ENCODE measurements around the gene KRT74.

KRT74 gene

GRCh38 chr12:52533686-52534470 is 39.8 kb downstream of the KRT74 start:
- no peak for DNase-seq

GRCh38 chr12:52532636-52533035 is 41.0 kb downstream of the KRT74 start:
- no peak for DNase-seq

GRCh38 chr12:52531566-52532300 is 41.9 kb downstream of the KRT74 start:
- no peak for DNase-seq

GRCh38 chr12:52530905-52531304 is 42.7 kb downstream of the KRT74 start:
- no peak for DNase-seq

- no peak for DNase-seq
Measured at GRCh38 chr12:52530366-52530765, 43.3 kb downstream of the KRT74 start.

- DNase-seq: no peak
Measured at GRCh38 chr12:52529846-52530245, 43.8 kb downstream of the KRT74 start.

DNA sequence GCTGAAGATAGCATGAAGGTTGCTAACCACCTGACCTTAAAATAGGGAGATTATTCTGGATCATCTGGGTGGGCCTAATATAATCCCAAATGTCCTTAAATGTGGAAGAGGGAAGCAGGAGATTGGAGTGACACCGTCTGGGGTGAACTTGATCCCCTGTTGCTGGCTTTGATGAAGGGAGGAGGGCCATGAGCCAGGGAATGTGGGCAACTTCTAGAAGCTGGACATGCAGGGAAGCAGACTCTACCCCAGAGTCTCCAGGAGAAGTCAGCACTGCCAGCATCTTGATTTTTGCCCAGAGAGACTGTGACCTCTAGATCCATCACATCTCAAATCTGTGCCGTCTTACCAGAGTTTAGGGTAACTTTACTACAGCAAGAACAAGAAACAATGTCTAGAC is 44.2 kb downstream of the KRT74 start:
- DNase-seq: no peak

DNA sequence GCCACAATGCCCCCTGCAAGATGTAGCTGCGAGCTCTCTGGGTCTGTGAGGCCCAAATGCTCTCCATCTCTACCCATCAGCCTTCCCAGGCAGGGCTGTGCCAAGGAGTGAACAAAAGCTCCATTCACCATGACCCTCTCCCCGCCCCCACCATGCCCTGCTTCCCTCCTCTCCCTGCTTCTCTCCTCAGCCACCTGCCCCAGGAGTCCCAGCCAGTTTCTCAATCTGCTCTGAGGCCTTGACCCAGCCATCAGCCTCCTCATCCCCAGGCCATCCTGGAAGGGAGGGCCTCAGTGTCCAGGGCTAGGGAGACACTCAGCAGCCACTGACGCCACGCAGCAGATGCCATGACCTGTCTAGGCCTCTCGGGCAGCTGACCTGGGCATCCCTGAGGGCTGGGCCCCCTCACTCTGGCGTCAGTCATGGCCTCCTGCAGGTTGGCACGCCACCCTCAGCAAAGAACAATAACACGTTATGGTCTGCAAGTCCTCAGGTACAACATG is 45.0 kb downstream of the KRT74 start:
- DNase-seq: no peak

GRCh38 chr12:52527121-52527800 is 46.4 kb downstream of the KRT74 start:
- no peak for DNase-seq

GRCh38 chr12:52526511-52526951 is 47.1 kb downstream of the KRT74 start:
- DNase-seq: no peak

DNA sequence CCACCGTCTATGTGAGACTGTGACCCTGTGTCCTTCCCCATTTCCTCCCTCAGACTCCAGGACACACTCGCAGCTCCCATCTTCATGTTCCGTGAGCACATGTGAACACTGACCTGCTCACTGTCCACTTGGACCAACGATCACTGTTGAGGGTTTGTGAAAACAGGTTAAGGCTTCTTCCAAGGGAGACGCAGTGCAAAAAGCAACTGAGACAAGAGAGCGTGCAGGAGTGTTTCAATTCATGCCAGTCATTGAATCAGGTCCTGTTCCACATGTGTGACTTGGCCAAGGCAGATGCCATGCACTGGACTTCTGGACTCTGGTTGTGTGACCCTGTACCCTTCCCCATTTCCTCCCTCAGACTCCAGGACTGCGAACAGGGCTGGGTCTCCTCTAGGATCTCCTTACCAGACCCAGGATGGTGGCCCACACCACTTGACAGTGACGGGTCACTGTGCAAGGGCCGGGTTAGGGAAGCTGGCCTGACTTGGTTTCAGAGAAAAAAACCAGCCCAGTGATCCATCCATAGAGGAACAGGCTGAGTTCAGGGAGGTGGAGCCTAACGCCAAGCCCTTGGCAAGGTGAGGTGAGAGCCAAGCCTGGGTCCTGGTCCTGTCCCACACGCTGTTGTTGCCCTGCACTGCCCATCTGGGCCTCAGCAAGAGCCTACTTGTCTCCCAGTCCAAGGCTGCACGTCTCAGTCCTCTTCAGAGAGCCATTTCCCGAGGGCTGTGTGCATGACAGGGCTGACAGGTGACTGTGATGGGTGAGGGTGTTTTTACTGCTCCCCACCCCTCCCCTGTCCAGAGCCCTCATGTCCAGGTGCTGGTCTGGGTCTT is 47.8 kb downstream of the KRT74 start:
- DNase-seq: no peak

DNA sequence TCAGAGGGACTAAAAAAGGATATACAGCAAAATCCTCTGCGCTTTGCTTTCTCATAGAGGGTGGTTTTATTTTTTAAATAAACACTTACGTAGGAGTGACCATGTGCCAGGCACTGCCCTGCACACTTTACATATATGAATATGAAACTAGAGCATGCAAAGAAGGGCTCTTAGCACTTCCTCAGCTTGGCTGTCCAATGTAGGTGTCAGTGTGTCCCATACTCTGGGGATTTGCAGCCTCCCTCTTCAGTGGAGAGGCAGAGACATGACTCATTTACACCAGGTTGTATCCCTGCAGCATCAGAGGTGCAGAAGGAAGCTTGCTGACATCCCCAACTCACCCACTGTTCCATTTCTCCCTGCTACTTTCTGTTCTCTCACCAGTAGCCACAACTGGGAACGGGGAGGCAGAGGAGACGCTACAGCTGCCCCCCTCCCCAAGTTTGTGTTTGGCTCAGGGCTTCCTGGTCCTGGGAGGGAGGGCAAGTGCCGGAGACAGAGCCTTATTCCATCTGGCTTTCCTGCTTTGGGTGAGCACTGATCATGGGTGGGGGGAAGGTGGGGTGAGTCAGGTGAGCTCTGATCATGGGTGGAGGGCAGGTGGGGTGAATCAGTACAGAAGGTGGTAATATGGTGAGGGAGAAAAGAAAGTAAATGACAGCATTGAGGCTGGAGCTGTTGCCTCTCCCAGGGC is 48.6 kb downstream of the KRT74 start:
- no peak for DNase-seq

- DNase-seq: no peak
Measured at GRCh38 chr12:52524241-52524897, 49.3 kb downstream of the KRT74 start.

GRCh38 chr12:52523824-52524223 is 49.8 kb downstream of the KRT74 start:
- DNase-seq: no peak

GRCh38 chr12:52522346-52523011 is 51.2 kb downstream of the KRT74 start:
- no peak for DNase-seq

DNA sequence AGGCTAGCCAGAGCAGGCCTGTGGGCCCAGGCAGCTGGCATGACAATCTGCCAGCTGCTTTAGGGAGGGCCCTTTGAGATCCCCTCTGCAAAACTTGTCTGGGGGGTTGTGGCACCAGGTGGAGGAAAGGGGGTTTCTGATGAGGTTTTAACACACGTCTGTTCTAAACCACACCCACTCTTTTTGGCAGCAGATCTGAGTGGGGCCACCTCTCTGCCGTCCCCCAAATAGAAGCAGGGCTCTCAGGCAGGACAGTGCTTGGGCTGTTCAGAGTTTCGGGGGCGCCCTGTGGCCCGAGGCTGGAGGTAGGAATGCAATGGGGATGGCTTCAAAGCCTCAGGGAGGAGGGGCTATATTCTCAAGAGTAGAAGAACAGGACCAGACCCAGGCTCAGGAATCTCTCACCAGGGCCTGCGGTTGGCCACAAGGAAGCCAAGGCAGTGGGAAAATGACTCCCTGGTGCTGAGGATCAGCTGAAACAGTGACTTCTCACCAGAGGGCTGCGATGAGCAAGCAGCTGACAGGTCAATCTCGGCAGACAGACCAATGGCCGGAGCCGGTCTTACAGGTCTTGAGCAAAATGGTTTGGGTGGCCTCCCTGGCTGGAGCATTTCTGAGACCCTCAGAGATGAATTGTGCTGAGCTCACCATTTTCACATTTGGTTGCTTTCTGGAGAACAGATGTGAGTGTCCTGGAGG is 51.9 kb downstream of the KRT74 start:
- no peak for DNase-seq

DNA sequence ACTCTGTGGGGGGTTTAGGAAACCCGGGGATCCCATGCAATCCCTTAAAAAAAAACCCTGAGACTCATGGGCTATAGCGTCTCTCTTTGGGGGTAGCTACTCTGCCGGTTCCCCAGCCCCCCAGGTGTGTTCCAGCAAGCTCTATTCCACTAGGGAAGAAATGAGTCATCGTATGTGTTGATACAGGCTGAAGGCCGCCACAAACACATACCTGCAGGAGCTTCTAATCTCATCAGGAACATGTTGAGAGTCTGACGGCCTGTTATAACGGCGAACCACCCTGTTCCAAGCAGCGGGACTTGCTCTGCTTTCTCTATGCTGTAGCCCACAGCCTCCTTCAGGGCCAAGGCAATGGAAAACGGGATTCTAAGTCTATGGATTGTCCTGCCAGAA is 52.5 kb downstream of the KRT74 start:
- DNase-seq: no peak

DNA sequence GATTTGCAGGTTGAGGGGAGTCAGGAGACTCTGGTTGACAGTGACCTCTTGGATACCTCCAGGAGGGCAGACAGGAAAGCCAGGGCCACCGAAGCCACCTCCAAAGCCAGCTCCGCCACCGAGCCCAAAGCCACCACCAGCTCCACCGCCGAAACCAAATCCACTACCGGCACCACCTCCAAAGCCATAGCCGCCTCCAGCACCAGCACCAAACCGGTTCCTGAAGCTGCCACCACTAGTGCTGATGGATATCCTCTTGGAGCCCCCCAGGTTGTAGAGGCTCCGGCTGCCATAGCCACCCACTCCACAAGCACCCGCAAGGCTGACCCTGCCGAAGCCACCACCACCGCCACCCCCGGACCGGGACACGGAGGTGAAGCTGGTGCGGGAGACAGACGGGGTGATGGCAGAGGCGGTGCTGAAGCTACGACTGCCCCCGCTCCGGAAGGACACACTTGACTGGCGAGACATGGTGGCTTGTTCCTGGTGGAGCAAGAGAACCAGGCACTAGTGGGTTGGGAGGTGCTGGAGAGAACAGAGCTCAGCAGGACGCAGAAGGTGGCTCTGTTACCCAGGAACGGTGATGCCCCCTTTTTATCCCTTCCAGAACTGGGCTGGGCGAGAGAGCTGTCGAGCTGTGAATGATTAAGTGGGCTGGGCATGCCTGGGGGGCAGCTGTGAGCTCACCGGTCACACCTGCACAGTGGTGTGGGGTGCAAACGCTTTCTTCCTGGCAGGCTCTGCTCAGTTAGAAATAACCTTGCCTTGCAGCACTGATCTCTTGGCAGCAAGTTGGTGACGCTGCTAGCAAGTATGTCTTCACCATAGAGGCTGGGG is 53.6 kb downstream of the KRT74 start, which contains the start of gene KRT5:
Gene KRT5 (minus strand): TSS at position 569 of the 837 bp plus-strand sequence. CDS start 98 bp downstream, at position 471.
- DNase-seq: no peak

DNA sequence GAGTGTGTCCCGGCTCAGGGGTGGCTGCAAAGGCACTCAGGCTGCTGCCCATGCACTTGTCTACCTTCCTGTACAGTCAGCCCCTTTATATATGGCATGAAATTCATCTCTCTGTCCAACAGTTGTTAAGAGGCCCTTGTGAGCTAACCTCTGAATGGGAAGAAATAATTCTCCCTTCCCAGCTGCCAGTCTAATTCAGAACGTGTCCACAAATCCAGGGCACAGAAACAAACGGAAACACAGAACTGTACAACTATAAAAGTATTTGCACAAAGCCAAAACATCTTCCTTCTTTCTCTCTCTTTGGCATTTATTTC is 54.3 kb downstream of the KRT74 start:
- no peak for DNase-seq

All from CD4-positive, alpha-beta T cell treated with Interleukin-6 for 4 hours (primary cell).